Neuronal stem cell (in vitro differentiated cells): ENCODE data around the gene CAPN15.

Source experiments
- DNase-seq: peaks from one replicate; pipeline ENCODE4 v3.0.0-alpha.2; 2013; ENCODE audit warnings: low spot score
- H2AFZ ChIP-seq: one replicate; pipeline ENCODE4 v1.6.1; 2013; ENCODE audit warnings: mild to moderate bottlenecking, low read length, inconsistent platforms
- H2AK5ac ChIP-seq: 2 replicates; pipeline ENCODE4 v1.6.1; 2013; ENCODE audit warnings: low read depth, mild to moderate bottlenecking, inconsistent platforms, low read length, moderate library complexity, mixed read lengths
- H2BK120ac ChIP-seq: 2 replicates; pipeline ENCODE4 v1.6.1; 2013; ENCODE audit warnings: low read depth, mild to moderate bottlenecking, inconsistent platforms, low read length, moderate library complexity, mixed read lengths
- H2BK12ac ChIP-seq: one replicate; pipeline ENCODE4 v1.6.1; 2013; ENCODE audit warnings: low read length, inconsistent platforms
- H2BK15ac ChIP-seq: 2 replicates; pipeline ENCODE4 v1.6.1; 2013; ENCODE audit warnings: mild to moderate bottlenecking, low read length, inconsistent platforms, mixed read lengths
- H2BK5ac ChIP-seq: one replicate; pipeline ENCODE4 v1.6.1; 2013; ENCODE audit warnings: inconsistent platforms, mild to moderate bottlenecking, low read length, moderate library complexity
- H3K14ac ChIP-seq: one replicate; pipeline ENCODE4 v1.6.1; 2013; ENCODE audit warnings: low read length, inconsistent platforms
- H3K18ac ChIP-seq: 2 replicates; pipeline ENCODE4 v1.6.1; 2013; ENCODE audit warnings: low read length, inconsistent platforms
- H3K23ac ChIP-seq: 2 replicates; pipeline ENCODE4 v1.6.1; 2013; ENCODE audit warnings: low read depth, mild to moderate bottlenecking, mixed read lengths, low read length, inconsistent platforms; ENCODE audit not compliant: poor library complexity
- H3K27ac ChIP-seq: replicated peaks from 3 replicates; pipeline ENCODE4 v1.5.1; 2013; ENCODE audit warnings: low read length, inconsistent platforms
- H3K27me3 ChIP-seq, 3 experiments: 2 replicates each; pipeline ENCODE4 v1.6.1; 2013; ENCODE audit warnings: low read length in 3 of 3, mild to moderate bottlenecking in 2 of 3, inconsistent platforms in 1 of 3, low read depth in 1 of 3, mixed read lengths in 1 of 3, moderate library complexity in 1 of 3; ENCODE audit not compliant: control insufficient read depth in 3 of 3, insufficient read depth in 3 of 3
- H3K36me3 ChIP-seq, 2 donors: replicated peaks in 1 of 2; 2 replicates each; pipeline ENCODE4 v1.6.1; 2013; ENCODE audit warnings: low read length in 2 of 2; ENCODE audit not compliant: control insufficient read depth in 2 of 2, insufficient read depth in 2 of 2
- H3K4ac ChIP-seq: 2 replicates; pipeline ENCODE4 v1.6.1; 2013; ENCODE audit warnings: inconsistent platforms, mild to moderate bottlenecking, low read length, moderate library complexity
- H3K4me1 ChIP-seq, 2 donors: 1 replicate in 1 of 2; 2 replicates in 1 of 2; pipeline ENCODE4 v1.6.1; 2013; ENCODE audit warnings: low read length in 2 of 2, low read depth in 1 of 2; ENCODE audit not compliant: control insufficient read depth in 2 of 2, insufficient read depth in 1 of 2
- H3K4me2 ChIP-seq: one replicate; pipeline ENCODE4 v1.6.1; 2013; ENCODE audit warnings: mild to moderate bottlenecking, low read length, inconsistent platforms; ENCODE audit not compliant: insufficient read depth, poor library complexity, severe bottlenecking
- H3K4me3 ChIP-seq, 2 donors: 2 replicates each; pipeline ENCODE4 v1.5.1; 2013; ENCODE audit warnings: low read length in 2 of 2, mild to moderate bottlenecking in 2 of 2, inconsistent platforms in 1 of 2, moderate library complexity in 1 of 2
- H3K79me1 ChIP-seq: one replicate; pipeline ENCODE4 v1.6.1; 2013; ENCODE audit warnings: low read depth, mild to moderate bottlenecking, inconsistent platforms, low read length, moderate library complexity
- H3K9ac ChIP-seq: one replicate; pipeline ENCODE4 v1.6.1; 2013; ENCODE audit warnings: mild to moderate bottlenecking, low read depth, low read length, inconsistent platforms; ENCODE audit not compliant: poor library complexity
- H3K9me3 ChIP-seq, 2 donors: replicated peaks in 1 of 2; 2 replicates each; pipeline versions ENCODE3 to v1.6.1; 2013; ENCODE audit warnings: low read length in 2 of 2, mild to moderate bottlenecking in 2 of 2, inconsistent platforms in 1 of 2, low read depth in 1 of 2, mixed read lengths in 1 of 2, moderate library complexity in 1 of 2; ENCODE audit not compliant: control insufficient read depth in 2 of 2, insufficient read depth in 1 of 2
- H4K8ac ChIP-seq: one replicate; pipeline ENCODE4 v1.6.1; 2013; ENCODE audit warnings: low read depth, mild to moderate bottlenecking, inconsistent platforms, low read length, moderate library complexity
- H4K91ac ChIP-seq: one replicate; pipeline ENCODE4 v1.6.1; 2013; ENCODE audit warnings: low read length, low read depth, mild to moderate bottlenecking, inconsistent platforms; ENCODE audit not compliant: poor library complexity
- WGBS, 2 donors: extraction: QIAGEN DNeasy Blood & Tissue Kit; methylation state at CpG; one replicate each; pipeline ENCODE4 v1.1.7; 2013; ENCODE audit warnings: missing lambda C conversion rate in 2 of 2, mixed read lengths in 1 of 2; ENCODE audit not compliant: insufficient read length in 2 of 2, insufficient replicate concordance in 1 of 2; ENCODE audit errors: extremely low coverage in 2 of 2; 5-methylcytosine and 5-hydroxymethylcytosine counted together

Gene CAPN15

DNA sequence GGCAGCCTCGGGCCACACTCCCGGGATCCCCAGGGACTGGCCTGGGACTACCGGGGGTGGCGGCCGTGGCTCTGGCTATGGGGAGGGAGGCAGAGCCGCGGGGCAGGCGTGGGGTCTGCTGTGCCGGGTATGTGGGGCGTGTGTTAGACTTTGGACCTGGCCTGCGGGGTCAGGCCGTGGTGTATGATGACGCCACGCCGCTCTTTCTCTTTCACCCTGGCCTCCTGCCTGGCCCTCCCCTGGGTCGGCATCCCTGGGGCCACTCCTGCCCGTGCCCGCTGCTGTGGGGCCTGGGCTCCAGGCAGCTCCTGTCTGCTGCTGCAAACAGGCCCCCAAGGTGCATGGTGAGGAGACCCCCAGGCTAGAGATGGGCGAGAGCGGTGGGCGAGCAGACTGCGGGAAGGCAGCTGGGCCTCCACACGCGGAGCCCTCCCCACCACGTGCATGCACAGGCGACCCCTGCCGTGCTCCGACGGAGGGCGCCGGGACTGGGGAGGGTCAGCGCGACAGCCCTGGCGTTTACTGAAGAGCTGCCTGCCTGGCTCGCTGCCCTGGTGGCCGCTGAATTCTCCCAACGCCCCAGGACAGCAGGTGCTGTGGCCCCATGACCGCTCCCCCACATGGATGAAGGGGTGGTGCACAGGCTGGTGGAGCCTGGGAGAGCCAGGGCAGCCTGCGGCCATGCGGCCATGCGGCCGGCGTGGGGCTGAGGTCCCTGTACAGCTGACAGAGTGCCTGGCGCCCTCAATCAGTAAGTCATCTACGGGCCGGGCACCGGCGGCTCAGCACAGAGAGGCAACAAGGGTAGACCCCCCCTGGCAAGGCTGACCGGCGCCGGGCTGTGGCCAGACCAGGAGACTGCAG lies 16.0 kb downstream of the CAPN15 start:
- H3K27ac ChIP-seq = no peak overlapping the region
- no peaks in the 10 kb centered on the region for H3K27me3 ChIP-seq
- H3K9ac ChIP-seq = no peak overlapping the region
- no peak overlapping the region for H3K4me2 ChIP-seq
- H4K8ac ChIP-seq = peak overlapping the region; percentile 43
- H3K4ac ChIP-seq = peak overlapping the region; percentile 37
- peak overlapping the region; percentile 21 for H2AK5ac ChIP-seq
- peak overlapping the region; percentile 76 for H3K18ac ChIP-seq
- no peak overlapping the region for H2BK15ac ChIP-seq
- peak overlapping the region; percentile 58 for H2BK12ac ChIP-seq
- H2BK120ac ChIP-seq = no peak overlapping the region
- no peak overlapping the region for H3K23ac ChIP-seq
- H3K4me1 ChIP-seq = no peaks in the 10 kb centered on the region
- DNase-seq = no peak
- H3K14ac ChIP-seq = peak overlapping the region; percentile 89
- no peak overlapping the region for H2AFZ ChIP-seq
- no peak overlapping the region for H3K4me3 ChIP-seq
- peaks cover 0 to 2% of the 10 kb centered on the region in 2 donors for H3K9me3 ChIP-seq
- H2BK5ac ChIP-seq = peak overlapping the region; percentile 82
- H4K91ac ChIP-seq = no peak overlapping the region
- H3K36me3 ChIP-seq = peaks cover 4 to 6% of the 10 kb centered on the region in 2 donors
- peaks cover 33% of the 10 kb centered on the region for H3K79me1 ChIP-seq
- no CpG with 5 or more reads among the region's 51 CpGs for WGBS, 2 donors

DNA sequence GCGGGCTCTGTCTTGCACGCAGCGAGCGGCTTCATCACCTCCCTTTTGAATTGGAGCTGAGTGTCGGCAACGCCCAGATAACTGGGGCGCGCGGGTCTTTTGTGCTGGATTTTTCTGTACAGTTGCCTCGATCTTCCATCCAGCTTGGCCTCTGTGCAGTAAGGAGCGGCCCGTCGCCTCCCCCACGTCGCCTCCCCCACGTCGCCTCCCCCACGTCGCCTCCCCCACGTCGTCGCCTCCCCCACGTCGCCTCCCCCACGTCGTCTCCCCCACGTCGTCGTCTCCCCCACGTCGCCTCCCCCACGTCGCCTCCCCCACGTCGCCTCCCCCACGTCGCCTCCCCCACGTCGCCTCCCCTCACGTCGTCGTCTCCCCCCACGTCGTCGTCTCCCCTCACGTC lies 17.0 kb downstream of the CAPN15 start:
- H4K8ac ChIP-seq = no peak overlapping the region
- no peak overlapping the region for H2BK12ac ChIP-seq
- H3K4ac ChIP-seq = no peak overlapping the region
- H3K27ac ChIP-seq = no peak overlapping the region
- H3K4me2 ChIP-seq = no peak overlapping the region
- no peak overlapping the region for H4K91ac ChIP-seq
- no peak overlapping the region for H2AK5ac ChIP-seq
- no peak overlapping the region for H2AFZ ChIP-seq
- H3K14ac ChIP-seq = no peak overlapping the region
- H3K18ac ChIP-seq = no peak overlapping the region
- peaks cover 0 to 2% of the 10 kb centered on the region in 2 donors for H3K9me3 ChIP-seq
- H2BK5ac ChIP-seq = no peak overlapping the region
- no peak overlapping the region for H3K9ac ChIP-seq
- peaks cover 32% of the 10 kb centered on the region for H3K79me1 ChIP-seq
- DNase-seq = no peak
- H2BK120ac ChIP-seq = no peak overlapping the region
- H3K36me3 ChIP-seq = peaks cover 4 to 10% of the 10 kb centered on the region in 2 donors
- no peaks in the 10 kb centered on the region for H3K27me3 ChIP-seq
- no CpG with 5 or more reads among the region's 46 CpGs for WGBS, 2 donors
- no peak overlapping the region for H3K4me3 ChIP-seq
- no peak overlapping the region for H2BK15ac ChIP-seq
- peak overlapping the region; percentile 65 for H3K23ac ChIP-seq
- no peaks in the 10 kb centered on the region for H3K4me1 ChIP-seq

DNA sequence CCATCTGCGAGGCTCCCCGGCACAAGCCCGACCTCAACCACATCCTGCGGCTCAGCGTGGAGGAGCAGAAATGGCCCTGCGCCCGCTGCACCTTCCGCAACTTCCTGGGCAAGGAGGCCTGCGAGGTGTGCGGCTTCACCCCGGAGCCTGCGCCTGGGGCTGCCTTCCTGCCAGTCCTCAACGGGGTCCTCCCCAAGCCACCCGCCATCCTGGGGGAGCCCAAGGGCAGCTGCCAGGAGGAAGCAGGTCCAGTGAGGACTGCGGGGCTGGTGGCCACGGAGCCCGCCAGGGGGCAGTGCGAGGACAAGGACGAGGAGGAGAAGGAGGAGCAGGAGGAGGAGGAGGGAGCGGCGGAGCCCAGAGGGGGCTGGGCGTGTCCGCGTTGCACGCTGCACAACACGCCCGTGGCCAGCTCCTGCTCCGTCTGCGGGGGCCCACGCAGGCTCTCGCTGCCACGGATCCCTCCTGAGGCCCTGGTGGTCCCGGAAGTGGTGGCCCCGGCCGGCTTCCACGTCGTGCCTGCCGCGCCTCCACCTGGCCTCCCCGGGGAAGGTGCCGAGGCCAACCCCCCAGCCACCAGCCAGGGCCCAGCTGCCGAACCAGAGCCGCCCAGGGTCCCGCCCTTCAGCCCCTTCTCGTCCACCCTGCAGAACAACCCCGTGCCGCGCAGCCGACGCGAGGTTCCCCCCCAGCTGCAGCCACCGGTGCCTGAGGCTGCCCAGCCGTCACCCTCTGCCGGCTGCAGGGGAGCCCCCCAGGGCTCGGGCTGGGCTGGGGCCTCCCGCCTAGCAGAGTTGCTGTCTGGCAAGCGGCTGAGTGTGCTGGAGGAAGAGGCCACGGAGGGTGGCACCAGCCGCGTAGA lies 19.6 kb downstream of the CAPN15 start:
- H3K27me3 ChIP-seq = no peaks in the 10 kb centered on the region
- no peak overlapping the region for H2AFZ ChIP-seq
- no peak overlapping the region for H4K8ac ChIP-seq
- H3K14ac ChIP-seq = no peak overlapping the region
- peak overlapping the region; percentile 30 for H3K9ac ChIP-seq
- H3K4me1 ChIP-seq = no peaks in the 10 kb centered on the region
- no peak overlapping the region for H2AK5ac ChIP-seq
- H4K91ac ChIP-seq = no peak overlapping the region
- H2BK5ac ChIP-seq = peak overlapping the region; percentile 13
- peak overlapping the region; percentile 80 for H3K23ac ChIP-seq
- no CpG with 5 or more reads among the region's 60 CpGs for WGBS, 2 donors
- peaks cover 2 to 20% of the 10 kb centered on the region in 2 donors for H3K36me3 ChIP-seq
- peak overlapping the region; percentile 55 for H2BK15ac ChIP-seq
- no peak overlapping the region for H2BK12ac ChIP-seq
- H3K4me3 ChIP-seq = no peak overlapping the region
- no peak overlapping the region for H3K4ac ChIP-seq
- no peak overlapping the region for H3K27ac ChIP-seq
- no peaks in the 10 kb centered on the region for H3K9me3 ChIP-seq
- H3K4me2 ChIP-seq = no peak overlapping the region
- H3K79me1 ChIP-seq = peaks cover 21% of the 10 kb centered on the region
- no peak overlapping the region for H2BK120ac ChIP-seq
- peak overlapping the region; percentile 13 for H3K18ac ChIP-seq
- no peak for DNase-seq

DNA sequence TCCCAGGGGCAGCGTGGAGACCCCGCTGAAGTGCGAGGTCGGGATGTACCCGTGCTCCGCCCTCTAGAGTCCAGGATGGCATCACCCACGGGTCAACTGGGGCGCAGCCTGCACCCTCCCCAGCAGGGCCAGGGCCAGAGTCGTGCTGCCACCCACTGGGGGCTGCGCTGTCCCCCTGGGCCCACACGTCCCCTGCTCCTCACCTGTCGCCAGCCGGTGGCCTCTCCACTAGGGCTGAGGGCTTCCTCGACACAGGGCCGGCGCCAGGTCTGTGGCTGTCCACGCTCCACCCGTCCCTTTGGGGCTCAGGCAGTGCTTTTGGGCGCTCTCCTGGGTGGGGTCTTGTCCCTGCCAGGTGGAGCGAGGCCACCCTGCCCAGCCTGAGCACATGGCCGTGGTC lies 21.1 kb downstream of the CAPN15 start:
- no peak overlapping the region for H3K18ac ChIP-seq
- no peaks in the 10 kb centered on the region for H3K4me1 ChIP-seq
- H3K4me3 ChIP-seq = peak overlapping the region in 1 of 2 donors; percentile 56
- H3K4me2 ChIP-seq = no peak overlapping the region
- no peak overlapping the region for H2BK15ac ChIP-seq
- H3K27me3 ChIP-seq = no peaks in the 10 kb centered on the region
- H3K79me1 ChIP-seq = peaks cover 18% of the 10 kb centered on the region
- H2BK120ac ChIP-seq = no peak overlapping the region
- H2AK5ac ChIP-seq = no peak overlapping the region
- H3K14ac ChIP-seq = no peak overlapping the region
- H3K27ac ChIP-seq = no peak overlapping the region
- no peak overlapping the region for H3K4ac ChIP-seq
- peaks cover 3 to 24% of the 10 kb centered on the region in 2 donors for H3K36me3 ChIP-seq
- no peak overlapping the region for H2BK5ac ChIP-seq
- no peak overlapping the region for H4K91ac ChIP-seq
- no CpG with 5 or more reads among the region's 21 CpGs for WGBS, 2 donors
- DNase-seq = no peak
- no peak overlapping the region for H2BK12ac ChIP-seq
- no peaks in the 10 kb centered on the region for H3K9me3 ChIP-seq
- peak overlapping the region; percentile 19 for H4K8ac ChIP-seq
- peak overlapping the region; percentile 44 for H3K9ac ChIP-seq
- no peak overlapping the region for H2AFZ ChIP-seq
- peak overlapping the region; percentile 89 for H3K23ac ChIP-seq
